Smooth muscle cell (in vitro differentiated cells): ENCODE results near the gene SLC39A11. TPM values are rescaled to one million over a fixed set of nuclear protein-coding genes. Genes with fewer than 3 reads are reported as not detected.

Experiments used
- DNase-seq: peaks from one replicate; lab custom pipeline; 2025; ENCODE audit not compliant: unreplicated experiment; lab: John Stamatoyannopoulos, UW
- H2AFZ ChIP-seq: fragments of 200-600 bp; sonication (generic); 2 replicates; pipeline ENCODE4 v1.6.0; 2016; ENCODE audit warnings: antibody characterized with exemption, low read depth, mild to moderate bottlenecking
- H3F3A ChIP-seq: fragments of 200-600 bp; sonication (generic); 2 replicates; pipeline ENCODE4 v1.6.0; 2017; ENCODE audit warnings: antibody characterized with exemption, low read depth
- H3K27ac ChIP-seq: fragments of 200-600 bp; sonication (generic); 2 replicates; pipeline ENCODE4 v1.5.1; 2016; ENCODE audit warnings: low read depth, mild to moderate bottlenecking
- H3K27me3 ChIP-seq: fragments of 200-600 bp; sonication (generic); 2 replicates; pipeline ENCODE4 v1.6.1; 2016; ENCODE audit warnings: low read depth, mild to moderate bottlenecking
- H3K36me3 ChIP-seq: fragments of 200-600 bp; sonication (generic); 2 replicates; pipeline ENCODE4 v1.5.1; 2016; ENCODE audit warnings: low read depth
- H3K4me1 ChIP-seq: fragments of 200-600 bp; sonication (generic); 2 replicates; pipeline ENCODE4 v1.5.1; 2016; ENCODE audit warnings: low read depth
- H3K4me2 ChIP-seq: fragments of 200-600 bp; sonication (generic); 2 replicates; pipeline ENCODE4 v1.6.0; 2016; ENCODE audit warnings: mild to moderate bottlenecking
- H3K4me3 ChIP-seq: fragments of 200-600 bp; sonication (generic); 2 replicates; pipeline ENCODE4 v1.5.1; 2016; ENCODE audit warnings: mild to moderate bottlenecking
- H3K79me2 ChIP-seq: fragments of 200-600 bp; sonication (generic); 2 replicates; pipeline ENCODE4 v1.6.0; 2016; ENCODE audit warnings: low read depth, mild to moderate bottlenecking
- H3K9ac ChIP-seq: fragments of 200-600 bp; sonication (generic); 2 replicates; pipeline ENCODE4 v1.6.0; 2016; ENCODE audit warnings: low read depth
- H3K9me3 ChIP-seq: fragments of 200-600 bp; sonication (generic); replicated peaks from 2 replicates; pipeline ENCODE4 v1.5.1; 2016; ENCODE audit warnings: low read depth
- H4K20me1 ChIP-seq: fragments of 200-600 bp; sonication (generic); 2 replicates; pipeline ENCODE4 v1.6.0; 2016; ENCODE audit warnings: low read depth
- WGBS: methylation state at CpG from one replicate; pipeline ENCODE4 v1.1.7; 2016; ENCODE audit warnings: low lambda C conversion rate; 5-methylcytosine and 5-hydroxymethylcytosine counted together
- polyA plus RNA-seq: library from polyadenylated mRNA; unstranded; fragments of >200 nt; fragmentation: Nextera tagmentation; extraction: Ambion mirVana; gene quantifications from 2 replicates; pipeline ENCODE4 v1.2.1, GENCODE V29; 2016
- total RNA-seq: library from RNA; depleted of rRNA; stranded (reverse); fragments of >200 nt; gene quantifications from 2 replicates; pipeline ENCODE4 v1.2.3, GENCODE V29; 2014
- TF ChIP-seq, protein P1 (sequence below): fragments of 200-600 bp; sonication (generic); IDR thresholded peaks from 2 replicates; pipeline ENCODE4 v1.5.1; 2017; ENCODE audit warnings: borderline replicate concordance, mild to moderate bottlenecking, antibody characterized with exemption; ENCODE audit not compliant: insufficient read depth, poor library complexity, severe bottlenecking

SLC39A11 gene
- total and polyA plus RNA-seq, 2 experiments from 2014 or later, result 9.2 to 36.7 TPM

DNA sequence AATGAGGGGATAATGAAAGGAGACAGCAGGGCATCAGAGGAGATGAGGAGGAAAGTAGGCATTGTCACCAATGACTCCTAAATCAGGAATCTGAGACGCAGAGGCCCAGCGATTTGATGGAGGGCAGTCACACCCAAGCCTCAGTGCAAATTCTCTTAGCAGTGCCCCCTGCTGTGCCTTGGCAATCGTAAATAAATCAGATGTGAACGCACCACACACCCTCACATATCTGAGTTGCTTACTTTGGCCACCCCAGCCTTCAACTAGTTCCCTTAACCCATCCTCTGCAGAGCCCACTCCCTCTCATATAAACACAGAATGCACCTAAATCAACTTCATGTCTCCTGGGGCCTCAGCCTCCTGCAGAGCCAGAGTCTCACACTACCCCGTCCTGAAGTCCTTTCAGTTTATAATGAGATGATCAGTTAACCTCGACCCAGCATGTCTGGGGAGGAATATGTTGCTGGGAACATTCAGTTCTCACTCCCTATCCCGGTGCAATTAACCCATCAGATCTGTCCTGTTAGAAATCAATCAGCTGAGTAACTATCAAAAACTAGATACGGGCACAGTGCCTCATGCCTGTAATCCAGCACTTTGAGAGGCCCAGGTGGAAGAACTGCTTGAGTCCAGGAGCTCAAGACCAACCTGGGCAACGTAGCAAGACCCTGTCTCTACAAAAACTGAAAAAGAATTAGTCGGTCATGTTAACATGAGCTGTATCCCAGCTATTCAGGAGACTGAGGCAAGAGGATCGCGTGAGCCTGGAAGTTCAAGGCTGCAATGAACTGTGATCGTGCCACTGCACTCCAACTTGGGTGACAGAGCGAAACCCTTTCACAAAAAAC is 78.4 kb downstream of the SLC39A11 start:
- no peak overlapping the region for H3K4me3 ChIP-seq
- no peaks in the 10 kb centered on the region for H4K20me1 ChIP-seq
- no peaks in the 10 kb centered on the region for H3K4me1 ChIP-seq
- no peak for DNase-seq
- no peak overlapping the region for H3K27ac ChIP-seq
- peaks cover 6% of the 10 kb centered on the region for H3F3A ChIP-seq
- no peak overlapping the region for H3K9ac ChIP-seq
- TF ChIP-seq, protein P1, sequence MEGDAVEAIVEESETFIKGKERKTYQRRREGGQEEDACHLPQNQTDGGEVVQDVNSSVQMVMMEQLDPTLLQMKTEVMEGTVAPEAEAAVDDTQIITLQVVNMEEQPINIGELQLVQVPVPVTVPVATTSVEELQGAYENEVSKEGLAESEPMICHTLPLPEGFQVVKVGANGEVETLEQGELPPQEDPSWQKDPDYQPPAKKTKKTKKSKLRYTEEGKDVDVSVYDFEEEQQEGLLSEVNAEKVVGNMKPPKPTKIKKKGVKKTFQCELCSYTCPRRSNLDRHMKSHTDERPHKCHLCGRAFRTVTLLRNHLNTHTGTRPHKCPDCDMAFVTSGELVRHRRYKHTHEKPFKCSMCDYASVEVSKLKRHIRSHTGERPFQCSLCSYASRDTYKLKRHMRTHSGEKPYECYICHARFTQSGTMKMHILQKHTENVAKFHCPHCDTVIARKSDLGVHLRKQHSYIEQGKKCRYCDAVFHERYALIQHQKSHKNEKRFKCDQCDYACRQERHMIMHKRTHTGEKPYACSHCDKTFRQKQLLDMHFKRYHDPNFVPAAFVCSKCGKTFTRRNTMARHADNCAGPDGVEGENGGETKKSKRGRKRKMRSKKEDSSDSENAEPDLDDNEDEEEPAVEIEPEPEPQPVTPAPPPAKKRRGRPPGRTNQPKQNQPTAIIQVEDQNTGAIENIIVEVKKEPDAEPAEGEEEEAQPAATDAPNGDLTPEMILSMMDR, result no peak
- H3K36me3 ChIP-seq, result no peaks in the 10 kb centered on the region
- no peaks in the 10 kb centered on the region for H3K79me2 ChIP-seq
- no peaks in the 10 kb centered on the region for H3K27me3 ChIP-seq
- H3K4me2 ChIP-seq, result no peak overlapping the region
- no peak overlapping the region for H2AFZ ChIP-seq
- H3K9me3 ChIP-seq, result peaks cover 6% of the 10 kb centered on the region
- 81% methylated on average over 14 of the region's 14 CpGs for WGBS

DNA sequence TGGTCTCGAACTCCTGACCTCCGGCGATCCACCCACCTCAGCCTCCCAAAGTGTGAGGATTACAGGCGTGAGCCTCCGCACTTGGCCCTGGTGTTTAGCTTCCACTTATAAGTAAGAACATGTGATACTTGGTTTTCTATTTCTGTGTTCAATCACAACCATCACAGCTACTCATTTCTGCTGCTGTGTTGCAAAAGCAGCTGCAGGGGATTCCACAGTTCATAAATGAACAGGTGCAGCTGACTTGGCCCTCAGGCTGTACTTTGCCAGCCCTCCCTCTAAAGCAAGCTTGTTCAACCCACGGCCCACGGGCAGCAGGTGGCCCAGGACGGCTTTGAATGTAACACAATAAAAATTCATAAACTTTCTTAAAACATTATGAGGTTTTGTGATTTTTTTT is 79.2 kb downstream of the SLC39A11 start:
- no peaks in the 10 kb centered on the region for H3K9me3 ChIP-seq
- WGBS, result 97% methylated on average over 8 of the region's 8 CpGs
- no peak overlapping the region for H3K4me2 ChIP-seq

DNA sequence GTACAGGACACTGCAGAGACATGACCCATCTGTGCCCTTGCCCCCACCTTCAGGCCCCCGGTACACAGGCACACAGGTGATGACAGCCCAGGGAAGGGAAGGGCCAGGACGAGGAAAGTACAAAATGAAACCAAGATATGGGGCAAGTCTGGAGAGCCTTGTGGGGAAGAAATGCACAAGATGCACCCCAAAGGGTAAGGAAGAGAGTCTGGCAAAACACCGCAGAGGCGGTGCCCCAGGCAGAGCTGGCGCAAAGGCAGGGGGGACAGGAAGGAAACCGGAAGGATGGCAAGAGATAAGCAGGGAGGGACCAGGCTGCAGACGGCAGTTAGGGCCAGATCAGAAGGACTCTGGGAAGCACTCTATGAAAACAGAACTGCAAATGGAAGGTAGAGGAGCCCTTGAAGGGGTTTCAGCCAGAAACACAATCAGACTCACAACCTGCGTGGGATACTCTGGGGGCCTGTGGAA is 81.4 kb downstream of the SLC39A11 start:
- Histone ChIP-seq H2AFZ (no peak overlapping the region), H3F3A (no peaks in the 10 kb centered on the region), H3K9me3 (no peaks in the 10 kb centered on the region), H3K27ac (no peak overlapping the region), H3K9ac (no peak overlapping the region), H4K20me1 (no peaks in the 10 kb centered on the region), H3K4me3 (no peak overlapping the region), H3K4me1 (no peaks in the 10 kb centered on the region), H3K36me3 (no peaks in the 10 kb centered on the region), H3K4me2 (no peak overlapping the region), H3K79me2 (no peaks in the 10 kb centered on the region), H3K27me3 (no peaks in the 10 kb centered on the region)
- DNase-seq, result no peak
- 84% methylated on average over 8 of the region's 8 CpGs for WGBS
- TF ChIP-seq, protein P1, result no peak

More for the DNA sequence above, 79.2 kb downstream of the SLC39A11 start:
- TF ChIP-seq, protein P1, result no peak
- H3F3A ChIP-seq, result peaks cover 5% of the 10 kb centered on the region
- H3K4me1 ChIP-seq, result no peaks in the 10 kb centered on the region
- H3K4me3 ChIP-seq, result no peak overlapping the region
- DNase-seq, result no peak
- H3K27me3 ChIP-seq, result no peaks in the 10 kb centered on the region
- no peaks in the 10 kb centered on the region for H3K79me2 ChIP-seq
- H3K36me3 ChIP-seq, result no peaks in the 10 kb centered on the region
- H4K20me1 ChIP-seq, result no peaks in the 10 kb centered on the region
- no peak overlapping the region for H2AFZ ChIP-seq
- no peak overlapping the region for H3K9ac ChIP-seq
- no peak overlapping the region for H3K27ac ChIP-seq

DNA sequence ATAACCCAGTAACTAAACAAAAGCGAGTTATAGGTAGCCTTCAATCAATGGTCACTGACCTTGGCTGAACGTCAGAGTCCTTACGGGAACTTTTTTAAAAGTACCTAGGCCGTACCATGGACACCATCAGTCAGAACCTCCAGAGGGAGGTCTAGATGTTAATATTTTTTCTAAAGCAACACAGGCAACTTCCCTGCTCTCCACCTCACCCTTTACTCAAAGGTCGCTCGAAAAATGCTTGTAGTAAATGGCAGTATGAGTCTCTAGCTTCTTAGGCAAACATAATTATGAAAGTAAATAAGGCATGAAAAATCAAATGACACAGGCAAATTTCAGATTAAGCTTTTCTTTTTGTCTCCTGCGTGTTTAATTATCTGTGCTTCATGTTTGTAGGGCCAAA is 82.1 kb downstream of the SLC39A11 start:
- no peaks in the 10 kb centered on the region for H3F3A ChIP-seq
- H3K27ac ChIP-seq, result no peak overlapping the region
- H3K9ac ChIP-seq, result no peak overlapping the region
- no peaks in the 10 kb centered on the region for H3K4me1 ChIP-seq
- no peak overlapping the region for H3K4me2 ChIP-seq
- H2AFZ ChIP-seq, result no peak overlapping the region
- H3K79me2 ChIP-seq, result no peaks in the 10 kb centered on the region
- no peak overlapping the region for H3K4me3 ChIP-seq
- TF ChIP-seq, protein P1, result no peak
- H4K20me1 ChIP-seq, result no peaks in the 10 kb centered on the region
- WGBS, result 92% methylated on average over 7 of the region's 7 CpGs
- H3K36me3 ChIP-seq, result no peaks in the 10 kb centered on the region
- no peaks in the 10 kb centered on the region for H3K9me3 ChIP-seq
- no peaks in the 10 kb centered on the region for H3K27me3 ChIP-seq
- DNase-seq, result no peak
